ENCODE data around the gene PHETA1. TPM values are rescaled to one million over a fixed set of nuclear protein-coding genes. Genes with fewer than 3 reads are reported as not detected.
A peak's percentile ranks its signal among the peaks of the same experiment; 100 is the strongest.

The PHETA1 gene
- total and polyA plus RNA-seq, 10 of the 15 experiments (the other 5 are each of a cell fraction or from before 2014, with no cell fraction given) = 0.02 to 1.3 (median 0.51) TPM; not detected in 1

DNA sequence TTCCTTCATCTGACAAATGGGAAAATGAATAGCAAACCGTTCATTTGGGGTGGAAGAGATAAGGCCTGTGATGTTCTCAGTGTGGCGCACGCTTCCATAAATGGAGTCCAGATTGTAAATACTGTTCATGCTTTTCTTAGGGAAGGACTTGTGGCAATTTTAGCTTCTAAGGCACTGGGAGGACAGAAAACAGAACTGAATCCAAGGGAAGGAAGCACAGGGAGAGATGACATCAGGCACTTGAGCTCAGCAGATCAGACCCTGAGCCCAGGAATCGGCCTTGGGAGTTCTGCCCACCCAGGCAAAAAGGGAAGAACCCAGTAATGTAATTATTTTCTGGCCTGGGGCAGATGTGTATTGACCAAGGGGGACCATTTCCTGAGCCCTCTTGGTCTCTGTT lies 29.6 kb upstream of the PHETA1 start:
- intact Hi-C loops (cut with micrococcal nuclease; ENCODE audit: unreplicated experiment) = loop anchor here (10.0 kb wide), 2 partner anchors 286 to 386 kb away; partner anchors contain the start of genes ACAD10 and BRAP
- no peak overlapping the region for H2AFZ ChIP-seq (ENCODE audit: control insufficient read depth, low read depth, low read length)
- H3K79me2 ChIP-seq (ENCODE audit: control insufficient read depth, insufficient read depth, low read length) = no peaks in the 10 kb centered on the region
- no TSS peak for BruUV-seq (replicated peaks)
- TF ChIP-seq, protein P1, sequence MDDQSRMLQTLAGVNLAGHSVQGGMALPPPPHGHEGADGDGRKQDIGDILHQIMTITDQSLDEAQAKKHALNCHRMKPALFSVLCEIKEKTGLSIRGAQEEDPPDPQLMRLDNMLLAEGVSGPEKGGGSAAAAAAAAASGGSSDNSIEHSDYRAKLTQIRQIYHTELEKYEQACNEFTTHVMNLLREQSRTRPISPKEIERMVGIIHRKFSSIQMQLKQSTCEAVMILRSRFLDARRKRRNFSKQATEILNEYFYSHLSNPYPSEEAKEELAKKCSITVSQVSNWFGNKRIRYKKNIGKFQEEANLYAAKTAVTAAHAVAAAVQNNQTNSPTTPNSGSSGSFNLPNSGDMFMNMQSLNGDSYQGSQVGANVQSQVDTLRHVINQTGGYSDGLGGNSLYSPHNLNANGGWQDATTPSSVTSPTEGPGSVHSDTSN (IDR thresholded peaks at IDR 0.05; ENCODE audit: insufficient replicate concordance, low read depth, low read length) = no peak
- TF ChIP-seq, protein P2, sequence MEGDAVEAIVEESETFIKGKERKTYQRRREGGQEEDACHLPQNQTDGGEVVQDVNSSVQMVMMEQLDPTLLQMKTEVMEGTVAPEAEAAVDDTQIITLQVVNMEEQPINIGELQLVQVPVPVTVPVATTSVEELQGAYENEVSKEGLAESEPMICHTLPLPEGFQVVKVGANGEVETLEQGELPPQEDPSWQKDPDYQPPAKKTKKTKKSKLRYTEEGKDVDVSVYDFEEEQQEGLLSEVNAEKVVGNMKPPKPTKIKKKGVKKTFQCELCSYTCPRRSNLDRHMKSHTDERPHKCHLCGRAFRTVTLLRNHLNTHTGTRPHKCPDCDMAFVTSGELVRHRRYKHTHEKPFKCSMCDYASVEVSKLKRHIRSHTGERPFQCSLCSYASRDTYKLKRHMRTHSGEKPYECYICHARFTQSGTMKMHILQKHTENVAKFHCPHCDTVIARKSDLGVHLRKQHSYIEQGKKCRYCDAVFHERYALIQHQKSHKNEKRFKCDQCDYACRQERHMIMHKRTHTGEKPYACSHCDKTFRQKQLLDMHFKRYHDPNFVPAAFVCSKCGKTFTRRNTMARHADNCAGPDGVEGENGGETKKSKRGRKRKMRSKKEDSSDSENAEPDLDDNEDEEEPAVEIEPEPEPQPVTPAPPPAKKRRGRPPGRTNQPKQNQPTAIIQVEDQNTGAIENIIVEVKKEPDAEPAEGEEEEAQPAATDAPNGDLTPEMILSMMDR (IDR thresholded peaks at IDR 0.05 in 2 of 3, conservative IDR thresholded peaks at IDR 0.05 in 1 of 3; ENCODE audit: control insufficient read depth in 2 of 3, extremely low read depth in 1 of 3, insufficient read depth in 1 of 3, low read depth in 3 of 3, low read length in 3 of 3) = no peak
- TF ChIP-seq HDAC6 (IDR thresholded peaks at IDR 0.05; ENCODE audit: unreplicated experiment) (no peak), KLF5 (IDR thresholded peaks at IDR 0.05; ENCODE audit: partially characterized antibody) (no peak), RB1 (IDR thresholded peaks at IDR 0.05; ENCODE audit: borderline replicate concordance) (no peak), SRF (IDR thresholded peaks at IDR 0.05; ENCODE audit: low read depth in 2 of 2, low read length in 2 of 2) (no peak), ZNF622 (IDR thresholded peaks at IDR 0.05) (no peak)
- TF ChIP-seq, protein P3, sequence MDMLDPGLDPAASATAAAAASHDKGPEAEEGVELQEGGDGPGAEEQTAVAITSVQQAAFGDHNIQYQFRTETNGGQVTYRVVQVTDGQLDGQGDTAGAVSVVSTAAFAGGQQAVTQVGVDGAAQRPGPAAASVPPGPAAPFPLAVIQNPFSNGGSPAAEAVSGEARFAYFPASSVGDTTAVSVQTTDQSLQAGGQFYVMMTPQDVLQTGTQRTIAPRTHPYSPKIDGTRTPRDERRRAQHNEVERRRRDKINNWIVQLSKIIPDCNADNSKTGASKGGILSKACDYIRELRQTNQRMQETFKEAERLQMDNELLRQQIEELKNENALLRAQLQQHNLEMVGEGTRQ (IDR thresholded peaks at IDR 0.05; ENCODE audit: borderline replicate concordance, low read depth, low read length) = no peak
- no peaks in the 10 kb centered on the region for H3K27me3 ChIP-seq (replicated peaks in 1 of 2; ENCODE audit: control insufficient read depth in 2 of 2, insufficient read depth in 2 of 2, low read length in 1 of 2)
- no peaks in the 10 kb centered on the region for H3K36me3 ChIP-seq (ENCODE audit: control insufficient read depth in 2 of 2, insufficient read depth in 2 of 2, low read length in 1 of 2)
- DNase-seq (ENCODE audit: low read depth, low spot score) (no peak), ATAC-seq (no peak), FAIRE-seq (no peak)
- WGBS (ENCODE audit: insufficient coverage, insufficient replicate concordance, low lambda C conversion rate, missing lambda C conversion rate) = 88% methylated on average over 4 of the region's 4 CpGs
- H3K4me3 ChIP-seq = no peak overlapping the region
- ChIA-PET CTCF (interaction anchor here (0.9 to 27.0 kb wide), 12 partner anchors 10 to 414 kb away, joined by 3 to 1117 read pairs (median 12); no protein-coding TSS in a partner anchor), SMC1A (ENCODE audit: uncharacterized antibody, unreplicated experiment) (interaction anchor here (0.7 to 22.6 kb wide), 11 partner anchors 10 to 131 kb away, joined by 3 to 605 read pairs (median 7); no protein-coding TSS in a partner anchor), POLR2A (interaction anchor here (1.0 to 3.6 kb wide), 4 partner anchors 14 to 53 kb away, joined by 4 to 22 read pairs (median 12); no protein-coding TSS in a partner anchor), RAD21 (ENCODE audit: unreplicated experiment) (interaction anchor here (0.8 to 19.6 kb wide), 8 partner anchors 10 to 129 kb away, joined by 3 to 804 read pairs (median 10); partner anchors contain the start of gene PHETA1)
- in situ Hi-C loops (cut with MboI) = loop anchor here (5.0 kb wide), 1 partner anchor 134 kb away; no protein-coding TSS in a partner anchor
- H3K4me1 ChIP-seq (ENCODE audit: control insufficient read depth, insufficient read depth, low read length) = peaks cover 48% of the 10 kb centered on the region
- no peak overlapping the region for H3K4me2 ChIP-seq (ENCODE audit: control insufficient read depth, insufficient read depth)
- no peak overlapping the region for H3K9ac ChIP-seq (ENCODE audit: control insufficient read depth, insufficient read depth, low read length)
- no peaks in the 10 kb centered on the region for H4K20me1 ChIP-seq (ENCODE audit: control insufficient read depth, insufficient read depth)
- H3K9me3 ChIP-seq (replicated peaks; ENCODE audit: control insufficient read depth, insufficient read depth, low read length) = no peaks in the 10 kb centered on the region
- peak overlapping the region; percentile 41 for H3K27ac ChIP-seq (ENCODE audit: control insufficient read depth, insufficient read depth)

Data from GM12878 (cell line).